Measurements from ENCODE around the gene NLRC4.
"Not testable (repeated sequence)": the region's sequence is repeated elsewhere in the genome, so short reads cannot be mapped to it uniquely, and the experiment has no call there.

Gene NLRC4

DNA sequence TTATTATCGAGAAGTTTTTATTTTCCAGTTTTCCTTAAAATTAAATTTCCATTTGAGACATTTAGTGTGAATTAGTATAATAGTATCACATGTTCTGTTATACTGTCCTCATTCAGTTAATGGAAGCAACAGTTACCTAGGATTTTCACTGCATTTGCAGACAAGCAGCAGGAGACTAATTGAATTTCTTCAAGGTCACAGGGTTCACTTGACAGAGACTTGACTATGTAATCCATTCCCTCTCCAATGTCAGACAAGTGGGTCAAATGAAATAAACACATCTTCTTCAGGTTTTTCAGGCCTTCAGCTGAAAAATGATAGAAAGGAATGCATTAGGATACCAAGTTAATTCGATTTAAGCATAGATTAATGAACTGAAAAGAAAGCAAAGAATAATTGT is 26.7 kb downstream of the NLRC4 start:
- no peak for DNase-seq

DNA sequence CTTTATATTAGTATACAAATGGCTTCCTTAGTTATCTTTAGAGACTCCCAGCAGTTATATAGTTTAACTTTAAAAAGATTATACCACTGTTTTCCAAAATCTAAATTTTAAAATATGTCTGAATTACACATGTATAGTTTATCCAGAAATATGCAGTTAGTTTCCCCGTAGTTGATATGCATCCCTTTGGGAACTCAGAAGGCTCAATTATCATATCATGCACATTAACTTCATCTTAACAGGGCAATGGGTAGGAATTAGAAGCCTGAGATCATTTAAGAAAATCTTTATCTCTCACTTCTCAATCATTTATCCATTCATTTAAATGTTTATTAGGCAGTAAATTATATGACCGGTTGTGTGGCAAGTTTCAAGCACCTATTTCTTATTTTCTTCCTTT is 27.2 kb downstream of the NLRC4 start:
- DNase-seq = no peak

DNA sequence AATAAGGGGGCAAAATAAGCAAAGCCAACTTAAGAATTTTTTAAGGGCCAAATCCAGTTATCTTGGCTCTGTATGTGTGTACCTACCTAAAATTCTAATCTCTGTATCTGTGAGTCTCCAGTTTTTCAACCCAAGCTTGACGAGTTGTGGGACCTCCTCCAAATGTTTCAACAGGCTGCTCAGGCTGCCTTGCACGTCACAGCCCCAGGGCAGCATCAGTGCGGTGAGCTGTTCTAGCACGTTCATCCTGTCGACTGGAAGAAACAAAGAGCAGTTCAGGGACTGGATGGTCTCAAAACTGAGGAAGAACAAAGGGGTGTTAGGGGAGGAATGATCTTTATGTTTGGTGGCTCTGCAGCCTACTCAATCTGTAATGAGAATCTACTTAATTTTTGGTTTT is 29.4 kb downstream of the NLRC4 start:
- no peak for DNase-seq

DNA sequence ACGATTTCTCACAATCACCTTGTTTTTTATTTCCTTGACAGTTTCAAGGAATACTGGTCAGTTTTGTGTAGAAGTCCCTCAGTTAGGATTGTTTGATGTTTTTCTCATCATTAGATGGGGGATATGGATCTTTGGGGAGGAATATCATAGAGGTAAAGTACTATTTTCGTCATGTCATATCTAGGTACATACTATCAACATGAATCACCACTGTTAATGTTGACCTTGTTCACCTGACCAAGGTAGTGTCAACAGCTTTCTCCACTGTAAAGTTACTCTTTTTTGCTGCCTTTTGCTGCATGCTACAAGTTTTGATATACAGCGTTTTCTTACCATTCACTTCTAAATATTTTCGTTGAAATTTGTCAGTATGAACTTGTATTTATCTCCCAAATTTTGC is 32.7 kb downstream of the NLRC4 start:
- DNase-seq = no peak

DNA sequence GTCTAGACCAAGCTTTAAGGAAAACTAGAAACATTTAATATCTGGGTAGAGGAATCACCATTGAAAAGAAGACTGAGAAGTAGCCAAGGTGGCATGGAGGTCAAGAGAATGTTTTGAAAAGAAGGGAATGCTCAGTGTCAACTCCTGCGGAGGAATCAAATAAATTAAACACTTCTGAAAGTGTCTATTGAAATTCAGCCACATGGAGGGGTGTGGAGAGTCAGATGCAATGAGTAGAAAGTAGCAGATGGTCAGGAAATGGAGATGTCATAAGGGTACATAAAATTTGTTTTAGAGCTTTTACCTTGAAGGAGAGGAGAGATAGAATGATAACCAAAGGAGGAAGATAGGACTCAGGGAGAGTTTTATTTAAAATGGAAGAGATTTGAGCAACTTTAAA is 35.1 kb downstream of the NLRC4 start:
- no peak for DNase-seq

DNA sequence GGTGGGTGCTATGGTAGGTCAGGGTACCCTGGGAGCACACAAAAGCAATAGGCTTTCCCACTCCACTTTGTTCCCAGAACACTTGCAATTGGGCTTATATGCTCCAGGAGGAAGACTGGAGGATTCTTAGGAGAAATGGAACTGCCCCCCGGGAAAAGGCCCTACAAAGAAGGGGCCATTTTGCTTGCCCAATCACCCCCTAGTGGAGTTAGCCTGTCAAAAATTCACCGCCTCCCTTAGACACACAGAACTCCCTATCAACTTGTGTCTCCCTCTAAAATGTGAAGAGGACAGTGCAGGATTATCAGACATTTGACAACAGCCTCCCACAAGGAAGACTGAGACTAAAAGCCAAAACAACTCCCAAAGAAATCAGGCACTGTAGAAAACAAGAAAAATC is 36.5 kb downstream of the NLRC4 start:
- DNase-seq = no peak

DNA sequence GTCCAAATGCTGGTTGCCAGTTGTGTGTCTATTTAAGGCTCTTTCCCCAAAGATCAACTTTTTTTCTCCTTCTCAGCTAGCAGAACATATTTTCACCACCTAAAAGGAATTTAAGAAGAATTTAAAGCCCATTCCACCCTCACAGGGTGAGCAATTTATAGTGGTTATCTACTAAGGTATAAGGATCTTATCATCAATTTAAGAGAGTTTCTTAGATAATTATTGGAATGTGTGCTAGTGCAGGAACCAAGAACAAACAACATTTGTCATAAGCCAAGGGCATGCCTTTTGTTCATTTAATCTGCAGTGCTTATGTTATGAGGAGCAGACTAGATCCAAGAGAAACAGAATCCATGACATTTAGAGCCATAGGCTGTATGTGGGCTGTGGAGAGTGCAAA is 37.2 kb downstream of the NLRC4 start:
- DNase-seq = no peak

DNA sequence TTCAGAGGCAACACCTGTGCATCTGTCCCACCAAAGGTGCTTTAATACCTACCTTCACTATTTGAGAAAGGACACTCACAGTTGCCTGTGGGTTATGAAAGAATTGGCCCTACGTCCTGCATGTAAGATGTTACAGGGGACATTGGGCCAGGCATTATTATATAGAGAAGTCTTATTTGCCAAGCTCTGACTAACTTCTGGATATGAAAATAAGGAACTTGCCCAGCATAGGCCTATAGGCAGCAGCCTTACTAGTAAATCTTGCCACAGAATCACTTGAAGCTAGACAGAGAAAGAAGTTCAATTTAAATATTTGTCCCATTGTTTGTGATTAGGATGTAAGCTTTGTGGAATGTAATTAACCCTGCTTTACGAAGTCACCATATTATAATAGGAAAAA is 41.7 kb downstream of the NLRC4 start:
- no peak for DNase-seq

DNA sequence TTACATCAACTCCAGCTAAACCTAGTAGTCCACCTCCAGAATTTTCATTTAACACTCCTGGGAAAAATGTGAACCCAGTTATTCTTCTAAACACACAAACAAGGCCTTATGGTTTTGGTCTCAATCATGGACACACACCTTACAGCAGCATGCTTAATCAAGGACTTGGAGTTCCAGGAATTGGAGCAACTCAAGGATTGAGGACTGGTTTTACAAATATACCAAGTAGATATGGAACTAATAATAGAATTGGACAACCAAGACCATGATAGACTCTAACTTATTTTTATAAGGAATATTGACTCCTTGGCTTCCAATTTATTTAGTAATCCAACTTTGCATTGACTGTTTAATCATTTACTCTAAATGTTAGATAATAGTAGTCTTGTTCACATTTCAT is 44.2 kb downstream of the NLRC4 start:
- no peak for DNase-seq

DNA sequence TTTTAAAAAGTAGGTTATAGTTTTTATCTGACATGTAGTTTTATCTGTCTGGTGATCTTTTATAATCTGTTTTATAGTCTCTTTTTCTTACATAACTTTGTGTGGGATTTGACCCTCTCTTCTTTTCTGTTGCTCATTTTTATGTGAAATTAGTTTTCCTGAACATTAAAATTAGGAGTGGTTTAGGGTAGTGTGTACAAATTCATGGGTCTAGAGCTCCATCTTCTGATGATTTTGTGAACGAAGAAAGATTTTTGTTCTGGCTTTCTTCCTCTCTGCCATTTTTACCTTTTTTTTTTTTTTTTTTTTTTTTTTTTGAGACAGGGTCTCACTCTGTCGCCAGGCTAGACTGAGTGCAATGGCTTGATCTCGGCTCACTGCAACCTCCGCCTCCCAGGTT is 52.4 kb downstream of the NLRC4 start:
- no peak for DNase-seq

DNA sequence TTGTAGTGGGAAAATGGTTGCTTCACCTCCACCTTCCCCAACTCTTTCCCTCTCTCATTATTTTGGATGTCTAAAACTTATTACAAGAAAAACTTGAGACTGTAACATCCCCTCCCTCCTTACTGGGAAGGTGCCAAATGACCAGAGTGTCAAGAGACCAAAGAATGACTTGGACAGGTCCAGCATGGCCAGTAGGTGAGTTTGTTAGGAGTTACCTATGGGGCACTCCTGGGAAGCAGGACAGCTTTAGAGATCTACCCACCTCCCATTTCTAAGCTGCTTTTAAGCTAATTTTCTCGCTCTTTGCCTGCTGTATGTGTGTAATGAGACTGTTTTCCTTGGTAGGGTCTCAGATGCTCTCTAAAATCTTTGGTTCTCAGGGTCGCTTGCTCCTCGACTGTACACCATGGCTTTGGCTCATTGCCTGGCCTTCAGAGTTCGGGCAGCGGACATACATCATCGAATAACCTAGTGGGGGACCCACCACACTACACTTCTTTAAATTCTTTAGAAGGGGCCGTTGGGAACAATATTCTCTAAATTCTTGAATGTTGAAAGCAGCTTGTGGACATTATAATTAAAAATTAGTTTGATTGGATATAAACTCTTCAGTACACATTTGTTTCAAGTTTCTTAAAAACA is 53.8 kb downstream of the NLRC4 start:
- DNase-seq = no peak

DNA sequence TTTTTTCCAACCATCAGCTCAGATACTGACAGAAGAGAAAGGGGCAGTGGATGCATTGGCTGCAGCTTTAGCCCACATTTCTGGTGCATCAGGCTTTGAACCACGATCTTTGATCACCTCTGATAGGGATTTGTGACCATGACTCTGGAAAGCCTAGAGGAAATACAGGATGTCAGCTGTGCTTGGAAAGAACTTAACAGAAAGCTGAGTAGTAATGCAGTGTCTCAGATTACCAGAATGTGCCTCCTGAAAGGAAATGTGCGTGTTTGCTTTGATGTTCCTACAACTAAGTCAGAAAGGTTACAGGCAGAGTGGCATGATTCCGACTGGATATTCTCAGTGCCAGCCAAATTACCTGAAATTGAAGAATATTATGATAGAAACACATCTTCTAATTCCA is 61.3 kb downstream of the NLRC4 start:
- DNase-seq = not testable (repeated sequence)

DNA sequence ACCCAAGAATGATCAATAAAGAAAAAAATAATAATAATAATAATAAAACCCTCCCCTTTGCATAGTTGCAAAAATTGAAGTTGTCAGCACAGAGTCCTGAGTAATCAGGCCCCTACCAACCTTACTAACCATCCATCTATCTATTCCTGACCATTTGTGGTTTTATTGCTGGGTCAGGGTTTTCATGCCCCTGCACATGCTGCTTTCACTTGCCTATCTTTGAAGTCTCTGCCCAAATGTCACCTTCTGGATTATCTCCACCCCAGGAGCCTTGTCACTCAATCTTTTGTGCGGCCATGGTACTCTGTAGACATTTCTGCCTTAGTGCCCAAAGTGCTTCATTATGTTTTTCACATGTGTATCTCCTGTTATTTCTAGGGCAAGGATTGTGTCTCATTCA is 63.9 kb downstream of the NLRC4 start:
- no peak for DNase-seq

DNA sequence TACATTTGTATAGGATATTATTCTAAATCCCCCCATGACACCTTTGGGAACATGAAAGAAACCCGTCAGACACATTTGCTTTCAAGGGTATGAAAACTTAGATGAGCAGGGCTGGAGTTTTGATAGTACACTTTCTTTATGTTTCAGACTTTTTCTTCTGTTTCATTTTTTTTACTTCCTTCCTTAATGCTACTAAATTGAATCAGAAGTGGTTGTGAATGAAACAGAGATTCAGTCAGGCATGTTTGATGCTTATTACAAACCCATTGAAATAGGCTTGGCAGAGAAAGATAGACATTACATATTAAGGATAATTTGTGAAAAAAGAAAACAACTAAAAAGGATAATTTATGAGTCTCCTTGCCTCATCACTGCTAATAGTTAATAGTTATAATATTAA is 72.3 kb downstream of the NLRC4 start:
- no peak for DNase-seq

DNA sequence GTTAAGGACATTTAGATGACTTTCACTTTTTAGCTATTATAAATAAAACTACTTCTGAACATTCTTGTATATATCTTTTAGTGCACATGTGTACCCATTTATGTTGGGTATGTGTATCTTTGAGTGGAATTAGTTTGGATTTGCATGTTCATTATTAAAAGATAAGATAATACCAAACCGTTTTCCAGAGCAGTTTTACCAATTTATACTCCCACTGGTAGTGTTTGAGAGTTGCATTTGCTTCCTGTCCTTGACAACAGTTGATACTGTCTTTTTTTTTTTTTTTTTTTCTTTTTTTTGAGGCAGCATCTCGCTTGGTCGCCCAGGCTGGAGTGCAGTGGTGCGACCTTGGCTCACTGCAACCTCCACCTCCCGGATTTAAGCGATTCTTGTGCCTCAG is 75.7 kb downstream of the NLRC4 start:
- no peak for DNase-seq

DNA sequence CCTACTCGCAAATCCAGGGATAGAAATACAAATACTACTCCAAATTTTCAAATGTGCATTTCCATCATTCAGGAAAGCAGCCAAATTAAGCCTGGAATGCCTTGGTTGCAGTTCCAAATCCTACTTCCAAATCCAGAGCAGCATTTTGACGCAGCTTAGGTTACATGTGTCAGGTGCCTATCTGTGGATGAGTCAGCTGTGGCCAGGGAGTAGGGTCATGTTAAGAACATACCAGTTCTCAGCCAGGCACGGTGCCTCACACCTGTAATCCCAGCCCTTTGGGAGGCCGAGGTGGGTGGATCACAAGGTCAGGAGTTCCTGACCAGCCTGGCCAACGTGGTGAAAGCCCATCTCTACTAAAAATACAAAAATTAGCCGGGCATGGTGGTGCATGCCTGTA is 82.0 kb downstream of the NLRC4 start:
- DNase-seq = no peak

Data from NCI-H748 treated with DMSO at 0.1 percent for 48 hours (cell line).